ENCODE results near the gene SV2C. TPM values are rescaled to one million over a fixed set of nuclear protein-coding genes. Genes with fewer than 3 reads are reported as not detected.

SV2C gene
- total and polyA plus RNA-seq, 4 donors = under 0.01 to 0.04 (median 0.03) TPM; not detected in 1

DNA sequence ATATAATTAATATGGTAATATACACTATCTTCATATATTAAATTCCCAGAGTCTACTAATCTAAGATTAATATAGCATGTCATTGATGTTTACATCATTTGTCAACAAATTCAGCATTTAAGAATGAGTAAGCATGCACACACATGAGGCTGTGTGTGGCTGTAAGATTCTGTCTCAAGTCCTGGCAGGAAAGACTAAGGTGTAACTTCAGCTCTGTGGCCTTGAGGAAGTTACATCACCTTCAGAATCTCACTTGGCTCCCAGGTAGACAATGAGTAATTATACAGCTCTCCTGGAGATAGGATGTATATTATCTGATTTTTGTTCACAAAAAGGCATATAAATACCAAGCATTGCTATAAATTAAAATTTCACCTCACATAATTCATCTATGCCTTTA, 200.5 kb downstream of the SV2C start:
- Histone ChIP-seq H3K4me3 (ENCODE audit: low read depth in 1 of 3, low read length in 3 of 3) (no peak overlapping the region), H3K36me3 (ENCODE audit: control insufficient read depth in 4 of 4, insufficient read depth in 3 of 4, low read depth in 1 of 4, low read length in 3 of 4) (no peaks in the 10 kb centered on the region), H3K9ac (ENCODE audit: low read depth in 1 of 2, low read length in 2 of 2) (no peak overlapping the region), H3K4me1 (ENCODE audit: control insufficient read depth in 4 of 4, insufficient read depth in 4 of 4, low read length in 3 of 4) (no peaks in the 10 kb centered on the region), H3K9me3 (ENCODE audit: control insufficient read depth in 4 of 4, low read length in 3 of 4) (no peaks in the 10 kb centered on the region), H3K27ac (ENCODE audit: low read depth in 1 of 2, low read length in 2 of 2) (no peak overlapping the region), H3K27me3 (ENCODE audit: control insufficient read depth in 4 of 4, insufficient read depth in 4 of 4, low read length in 3 of 4) (no peaks in the 10 kb centered on the region)
- DNase-seq (ENCODE audit: low spot score) = no peak
- no peak for TF ChIP-seq EGR1 (IDR thresholded peaks at IDR 0.05; ENCODE audit: low read depth in 2 of 2)
- TF ChIP-seq SP1 (IDR thresholded peaks at IDR 0.05) = no peak
- no peak for TF ChIP-seq HNF4A (conservative IDR thresholded peaks at IDR 0.05)
- no peak for TF ChIP-seq HNF4G (IDR thresholded peaks at IDR 0.05)
- TF ChIP-seq YY1 (IDR thresholded peaks at IDR 0.05) = no peak
- TF ChIP-seq, protein P1, sequence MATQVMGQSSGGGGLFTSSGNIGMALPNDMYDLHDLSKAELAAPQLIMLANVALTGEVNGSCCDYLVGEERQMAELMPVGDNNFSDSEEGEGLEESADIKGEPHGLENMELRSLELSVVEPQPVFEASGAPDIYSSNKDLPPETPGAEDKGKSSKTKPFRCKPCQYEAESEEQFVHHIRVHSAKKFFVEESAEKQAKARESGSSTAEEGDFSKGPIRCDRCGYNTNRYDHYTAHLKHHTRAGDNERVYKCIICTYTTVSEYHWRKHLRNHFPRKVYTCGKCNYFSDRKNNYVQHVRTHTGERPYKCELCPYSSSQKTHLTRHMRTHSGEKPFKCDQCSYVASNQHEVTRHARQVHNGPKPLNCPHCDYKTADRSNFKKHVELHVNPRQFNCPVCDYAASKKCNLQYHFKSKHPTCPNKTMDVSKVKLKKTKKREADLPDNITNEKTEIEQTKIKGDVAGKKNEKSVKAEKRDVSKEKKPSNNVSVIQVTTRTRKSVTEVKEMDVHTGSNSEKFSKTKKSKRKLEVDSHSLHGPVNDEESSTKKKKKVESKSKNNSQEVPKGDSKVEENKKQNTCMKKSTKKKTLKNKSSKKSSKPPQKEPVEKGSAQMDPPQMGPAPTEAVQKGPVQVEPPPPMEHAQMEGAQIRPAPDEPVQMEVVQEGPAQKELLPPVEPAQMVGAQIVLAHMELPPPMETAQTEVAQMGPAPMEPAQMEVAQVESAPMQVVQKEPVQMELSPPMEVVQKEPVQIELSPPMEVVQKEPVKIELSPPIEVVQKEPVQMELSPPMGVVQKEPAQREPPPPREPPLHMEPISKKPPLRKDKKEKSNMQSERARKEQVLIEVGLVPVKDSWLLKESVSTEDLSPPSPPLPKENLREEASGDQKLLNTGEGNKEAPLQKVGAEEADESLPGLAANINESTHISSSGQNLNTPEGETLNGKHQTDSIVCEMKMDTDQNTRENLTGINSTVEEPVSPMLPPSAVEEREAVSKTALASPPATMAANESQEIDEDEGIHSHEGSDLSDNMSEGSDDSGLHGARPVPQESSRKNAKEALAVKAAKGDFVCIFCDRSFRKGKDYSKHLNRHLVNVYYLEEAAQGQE (IDR thresholded peaks at IDR 0.05) = no peak
- TF ChIP-seq, protein P2, sequence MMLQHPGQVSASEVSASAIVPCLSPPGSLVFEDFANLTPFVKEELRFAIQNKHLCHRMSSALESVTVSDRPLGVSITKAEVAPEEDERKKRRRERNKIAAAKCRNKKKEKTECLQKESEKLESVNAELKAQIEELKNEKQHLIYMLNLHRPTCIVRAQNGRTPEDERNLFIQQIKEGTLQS (IDR thresholded peaks at IDR 0.05) = no peak
- no peak for TF ChIP-seq FOXA2 (IDR thresholded peaks at IDR 0.05)
- TF ChIP-seq, protein P3, sequence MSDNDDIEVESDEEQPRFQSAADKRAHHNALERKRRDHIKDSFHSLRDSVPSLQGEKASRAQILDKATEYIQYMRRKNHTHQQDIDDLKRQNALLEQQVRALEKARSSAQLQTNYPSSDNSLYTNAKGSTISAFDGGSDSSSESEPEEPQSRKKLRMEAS (IDR thresholded peaks at IDR 0.05) = no peak
- no peak for TF ChIP-seq FOXA1 (IDR thresholded peaks at IDR 0.05)
- no peak for TF ChIP-seq RXRA (IDR thresholded peaks at IDR 0.05)
- TF ChIP-seq TAF1 (conservative IDR thresholded peaks at IDR 0.05) = no peak
- TF ChIP-seq, protein P4, sequence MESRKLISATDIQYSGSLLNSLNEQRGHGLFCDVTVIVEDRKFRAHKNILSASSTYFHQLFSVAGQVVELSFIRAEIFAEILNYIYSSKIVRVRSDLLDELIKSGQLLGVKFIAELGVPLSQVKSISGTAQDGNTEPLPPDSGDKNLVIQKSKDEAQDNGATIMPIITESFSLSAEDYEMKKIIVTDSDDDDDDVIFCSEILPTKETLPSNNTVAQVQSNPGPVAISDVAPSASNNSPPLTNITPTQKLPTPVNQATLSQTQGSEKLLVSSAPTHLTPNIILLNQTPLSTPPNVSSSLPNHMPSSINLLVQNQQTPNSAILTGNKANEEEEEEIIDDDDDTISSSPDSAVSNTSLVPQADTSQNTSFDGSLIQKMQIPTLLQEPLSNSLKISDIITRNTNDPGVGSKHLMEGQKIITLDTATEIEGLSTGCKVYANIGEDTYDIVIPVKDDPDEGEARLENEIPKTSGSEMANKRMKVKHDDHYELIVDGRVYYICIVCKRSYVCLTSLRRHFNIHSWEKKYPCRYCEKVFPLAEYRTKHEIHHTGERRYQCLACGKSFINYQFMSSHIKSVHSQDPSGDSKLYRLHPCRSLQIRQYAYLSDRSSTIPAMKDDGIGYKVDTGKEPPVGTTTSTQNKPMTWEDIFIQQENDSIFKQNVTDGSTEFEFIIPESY (IDR thresholded peaks at IDR 0.05) = no peak
- TF ChIP-seq GABPA (IDR thresholded peaks at IDR 0.05 in 1 of 2, conservative IDR thresholded peaks at IDR 0.05 in 1 of 2) = no peak
- TF ChIP-seq, protein P5, sequence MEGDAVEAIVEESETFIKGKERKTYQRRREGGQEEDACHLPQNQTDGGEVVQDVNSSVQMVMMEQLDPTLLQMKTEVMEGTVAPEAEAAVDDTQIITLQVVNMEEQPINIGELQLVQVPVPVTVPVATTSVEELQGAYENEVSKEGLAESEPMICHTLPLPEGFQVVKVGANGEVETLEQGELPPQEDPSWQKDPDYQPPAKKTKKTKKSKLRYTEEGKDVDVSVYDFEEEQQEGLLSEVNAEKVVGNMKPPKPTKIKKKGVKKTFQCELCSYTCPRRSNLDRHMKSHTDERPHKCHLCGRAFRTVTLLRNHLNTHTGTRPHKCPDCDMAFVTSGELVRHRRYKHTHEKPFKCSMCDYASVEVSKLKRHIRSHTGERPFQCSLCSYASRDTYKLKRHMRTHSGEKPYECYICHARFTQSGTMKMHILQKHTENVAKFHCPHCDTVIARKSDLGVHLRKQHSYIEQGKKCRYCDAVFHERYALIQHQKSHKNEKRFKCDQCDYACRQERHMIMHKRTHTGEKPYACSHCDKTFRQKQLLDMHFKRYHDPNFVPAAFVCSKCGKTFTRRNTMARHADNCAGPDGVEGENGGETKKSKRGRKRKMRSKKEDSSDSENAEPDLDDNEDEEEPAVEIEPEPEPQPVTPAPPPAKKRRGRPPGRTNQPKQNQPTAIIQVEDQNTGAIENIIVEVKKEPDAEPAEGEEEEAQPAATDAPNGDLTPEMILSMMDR (IDR thresholded peaks at IDR 0.05; ENCODE audit: low read depth, low read length, missing input control) = no peak
- no peak for TF ChIP-seq NR2F2 (IDR thresholded peaks at IDR 0.05)
- no peak for TF ChIP-seq JUND (IDR thresholded peaks at IDR 0.05)
- TF ChIP-seq RAD21 (IDR thresholded peaks at IDR 0.05) = no peak

All from liver (tissue), 9 donors.